Thoracic aorta (tissue), 2 donors: Measurements from ENCODE around the gene MLXIPL. TPM values are rescaled to one million over a fixed set of nuclear protein-coding genes. Genes with fewer than 3 reads are reported as not detected.
"Not testable (repeated sequence)": the region's sequence is repeated elsewhere in the genome, so short reads cannot be mapped to it uniquely, and the experiment has no call there.

Experiments
- ATAC-seq: fragments of 150-250 bp; one replicate; pipeline ENCODE4 v1.8.0; 2017; ENCODE audit warnings: low read depth; ENCODE audit not compliant: insufficient number of reproducible peaks, low FRiP score
- DNase-seq: peaks from one replicate; pipeline ENCODE4 v3.0.0-alpha.2; 2020; ENCODE audit warnings: low spot score
- H3K27ac ChIP-seq, 2 donors: fragments of 200-600 bp; sonication (generic); 1 replicate in 1 of 2; 2 replicates in 1 of 2; pipeline ENCODE4 v1.5.1; 2016; ENCODE audit warnings: mild to moderate bottlenecking in 2 of 2, moderate library complexity in 2 of 2
- H3K27me3 ChIP-seq: fragments of 200-600 bp; sonication (generic); replicated peaks from 2 replicates; pipeline ENCODE4 v1.6.0; 2016; ENCODE audit warnings: mild to moderate bottlenecking; ENCODE audit not compliant: insufficient read depth
- H3K36me3 ChIP-seq: fragments of 200-600 bp; sonication (generic); one replicate; pipeline ENCODE4 v1.5.1; 2016
- H3K4me1 ChIP-seq, 2 donors: fragments of 200-600 bp; sonication (generic); 1 replicate in 1 of 2; 2 replicates in 1 of 2; pipeline versions ENCODE4 v1.5.1 to v1.6.0; 2016; ENCODE audit warnings: low read depth in 2 of 2, mild to moderate bottlenecking in 1 of 2; ENCODE audit not compliant: control insufficient read depth in 1 of 2
- H3K4me3 ChIP-seq: fragments of 200-600 bp; sonication (generic); 2 replicates; pipeline ENCODE4 v1.5.1; 2016; ENCODE audit warnings: mild to moderate bottlenecking
- H3K9me3 ChIP-seq: fragments of 200-600 bp; sonication (generic); 2 replicates; pipeline ENCODE4 v1.5.1; 2016
- CTCF ChIP-seq: fragments of 200-600 bp; sonication (generic); IDR thresholded peaks from one replicate; pipeline ENCODE4 v1.5.1; 2019; ENCODE audit warnings: antibody characterized with exemption
- total RNA-seq, 2 donors: library from RNA; depleted of rRNA; stranded (reverse); fragments of >200 nt; gene quantifications; one replicate each; pipeline versions ENCODE4 v1.1.0 to v1.2.3, GENCODE V29; 2016

Gene MLXIPL
- total RNA-seq, 2 donors from 2014 or later, result 6.4 to 36.4 TPM

- Histone ChIP-seq H3K4me1 (peaks cover 4 to 5% of the 10 kb centered on the region in 2 donors), H3K9me3 (no peaks in the 10 kb centered on the region), H3K27ac (no peak overlapping the region), H3K36me3 (no peaks in the 10 kb centered on the region), H3K4me3 (no peak overlapping the region), H3K27me3 (no peaks in the 10 kb centered on the region)
- ATAC-seq, result no peak
- TF ChIP-seq CTCF, result no peak
- DNase-seq, result no peak
These were observed 14.2 kb downstream of the MLXIPL start for GRCh38 chr7:73610105-73610504.

GRCh38 chr7:73607692-73607983 lies 16.7 kb downstream of the MLXIPL start:
- H3K9me3 ChIP-seq, ATAC-seq: not testable (repeated sequence)

GRCh38 chr7:73606801-73607691 lies 17.3 kb downstream of the MLXIPL start:
- peak; percentile 95 for TF ChIP-seq CTCF
- H3K27ac ChIP-seq, result no peak overlapping the region
- peaks cover 4 to 5% of the 10 kb centered on the region in 2 donors for H3K4me1 ChIP-seq
- DNase-seq, result no peak
- no peaks in the 10 kb centered on the region for H3K9me3 ChIP-seq
- no peaks in the 10 kb centered on the region for H3K36me3 ChIP-seq
- H3K4me3 ChIP-seq, result peak overlapping the region; percentile 46
- ATAC-seq, result no peak
- H3K27me3 ChIP-seq, result no peaks in the 10 kb centered on the region

More at GRCh38 chr7:73607692-73607983, 16.7 kb downstream of the MLXIPL start:
- H3K4me1 ChIP-seq, DNase-seq, H3K27me3 ChIP-seq, H3K27ac ChIP-seq, H3K36me3 ChIP-seq, H3K4me3 ChIP-seq: not testable (repeated sequence)

GRCh38 chr7:73605601-73606220 lies 18.6 kb downstream of the MLXIPL start:
- no peaks in the 10 kb centered on the region for H3K36me3 ChIP-seq
- no peak overlapping the region for H3K4me3 ChIP-seq
- no peaks in the 10 kb centered on the region for H3K27me3 ChIP-seq
- TF ChIP-seq CTCF, result no peak
- DNase-seq (no peak), ATAC-seq (no peak)
- no peak overlapping the region for H3K27ac ChIP-seq
- no peaks in the 10 kb centered on the region for H3K9me3 ChIP-seq
- H3K4me1 ChIP-seq, result peaks cover 4 to 5% of the 10 kb centered on the region in 2 donors

- Histone ChIP-seq H3K27ac (no peak overlapping the region), H3K4me1 (peaks cover 4 to 5% of the 10 kb centered on the region in 2 donors), H3K27me3 (no peaks in the 10 kb centered on the region), H3K4me3 (no peak overlapping the region), H3K9me3 (no peaks in the 10 kb centered on the region), H3K36me3 (no peaks in the 10 kb centered on the region)
- no peak for TF ChIP-seq CTCF
- no peak for ATAC-seq
- no peak for DNase-seq
These were observed 21.3 kb downstream of the MLXIPL start for GRCh38 chr7:73602721-73603651.
